CD4-positive, alpha-beta T cell treated with Interleukin-10 for 1 hour (primary cell): ENCODE data around the gene CTCF.

ENCODE experiments used
- DNase-seq: peaks from one replicate; pipeline ENCODE4 v3.0.0-alpha.2; 2020

CTCF gene

DNA sequence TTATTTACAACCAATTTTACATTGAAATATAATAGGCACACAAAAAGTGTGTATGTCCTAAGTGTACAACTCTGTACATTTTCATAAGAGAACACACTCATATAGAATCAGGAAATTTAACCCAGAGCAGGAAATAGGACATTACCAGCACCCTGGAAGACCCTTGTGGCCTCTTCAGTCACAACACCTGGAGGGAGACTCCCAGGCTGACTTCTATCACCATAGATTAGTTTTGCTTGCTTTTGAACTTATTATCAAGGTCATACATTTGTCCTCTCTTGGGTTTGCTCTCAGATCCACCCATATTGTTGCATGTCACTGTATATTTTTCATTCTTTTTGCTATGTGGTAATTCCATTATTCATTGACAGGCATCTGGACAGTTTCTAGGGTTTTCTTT lies 27.9 kb upstream of the CTCF start:
- DNase-seq = no peak

GRCh38 chr16:67535201-67535600 lies 27.1 kb upstream of the CTCF start:
- no peak for DNase-seq

- DNase-seq = peak; percentile 62
Measured at GRCh38 chr16:67537270-67537635, 25.1 kb upstream of the CTCF start.

DNA sequence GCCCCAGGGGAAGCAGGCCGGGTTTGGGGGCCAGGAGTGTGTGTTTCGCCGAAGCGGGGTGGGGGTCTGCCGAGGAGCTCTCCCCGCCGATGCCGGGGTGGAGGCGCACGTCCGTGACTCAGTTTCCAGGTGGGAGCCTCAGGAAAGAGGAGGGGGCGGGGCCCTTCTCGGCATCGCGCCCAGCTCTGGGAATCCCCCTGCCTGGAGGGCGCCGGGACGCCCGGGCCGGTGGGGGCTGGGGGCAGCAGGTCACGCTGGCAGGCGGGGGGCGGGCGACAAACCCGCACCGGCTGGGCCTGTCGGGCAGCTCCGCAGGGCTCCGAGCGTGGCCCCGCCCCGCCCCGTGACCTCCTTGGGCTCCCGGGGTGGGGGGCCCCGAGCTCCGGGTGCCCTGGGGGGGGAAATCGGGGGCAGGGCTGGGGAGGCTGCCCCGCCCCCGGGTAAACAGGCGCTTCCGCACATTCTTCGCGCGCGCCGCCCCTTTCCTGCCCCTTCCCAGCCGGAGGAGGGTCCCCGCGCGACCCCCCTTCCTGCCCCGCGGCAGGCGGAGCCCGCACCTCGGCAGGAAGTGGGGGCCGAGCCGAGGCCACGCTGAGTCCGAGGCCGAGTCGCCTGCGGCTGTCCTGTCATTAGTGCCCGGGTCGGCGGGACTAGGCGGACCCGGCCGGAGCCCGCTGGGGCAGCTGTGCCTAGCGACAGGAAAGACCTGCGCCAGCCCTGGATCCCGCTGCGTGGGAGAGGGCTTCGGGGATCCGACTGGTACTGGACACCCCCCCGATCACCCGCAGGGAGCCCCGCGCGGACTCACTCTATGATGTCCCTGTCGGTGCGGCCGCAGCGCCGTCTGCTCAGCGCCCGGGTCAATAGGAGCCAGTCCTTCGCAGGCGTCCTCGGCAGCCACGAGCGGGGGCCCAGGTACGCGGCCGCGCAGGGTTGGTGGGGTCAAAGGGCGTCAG lies 24.4 kb upstream of the CTCF start:
- DNase-seq = peak; percentile 86

- DNase-seq = no peak
Measured at GRCh38 chr16:67538666-67539101, 23.6 kb upstream of the CTCF start.

- no peak for DNase-seq
Measured at GRCh38 chr16:67539271-67539670, 23.1 kb upstream of the CTCF start.

DNA sequence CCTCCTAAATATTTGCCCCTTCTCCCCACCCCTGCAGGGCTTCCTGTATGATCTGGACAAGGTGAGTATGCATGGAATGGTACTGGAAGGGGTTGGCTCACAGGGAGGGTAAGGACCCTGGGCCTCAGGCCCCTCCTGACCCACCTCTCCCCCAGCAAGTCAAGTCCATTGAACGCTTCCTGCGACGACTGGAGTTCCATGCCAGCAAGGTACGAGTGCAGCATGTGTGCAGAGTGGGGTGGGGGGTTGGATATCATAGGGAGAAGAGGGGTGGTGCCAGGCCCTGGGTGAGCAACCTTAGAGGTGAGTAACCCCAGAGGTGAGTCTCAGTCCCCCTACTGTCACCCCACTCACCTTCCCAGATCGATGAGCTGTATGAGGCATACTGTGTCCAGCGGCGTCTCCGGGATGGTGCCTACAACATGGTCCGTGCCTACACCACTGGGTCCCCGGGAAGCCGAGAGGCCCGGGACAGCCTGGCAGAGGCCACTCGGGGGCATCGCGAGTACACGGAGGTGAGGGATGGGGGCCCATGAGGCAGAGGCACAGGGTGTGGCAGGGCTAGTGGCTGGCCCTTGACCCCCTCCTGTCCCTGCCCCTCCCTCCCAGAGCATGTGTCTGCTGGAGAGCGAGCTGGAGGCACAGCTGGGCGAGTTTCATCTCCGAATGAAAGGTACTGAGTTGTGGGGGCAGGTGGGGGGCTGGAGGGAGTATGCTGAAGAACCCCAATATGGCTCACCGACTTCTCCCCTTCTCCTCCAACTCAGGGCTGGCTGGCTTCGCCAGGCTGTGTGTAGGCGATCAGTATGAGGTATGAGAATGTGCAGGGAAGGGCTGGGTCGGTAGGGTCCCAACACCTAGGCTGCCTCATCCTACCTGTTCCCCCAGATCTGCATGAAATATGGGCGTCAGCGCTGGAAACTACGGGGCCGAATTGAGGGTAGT lies 22.4 kb upstream of the CTCF start:
- DNase-seq = no peak

GRCh38 chr16:67540756-67541155 lies 21.6 kb upstream of the CTCF start:
- no peak for DNase-seq

DNA sequence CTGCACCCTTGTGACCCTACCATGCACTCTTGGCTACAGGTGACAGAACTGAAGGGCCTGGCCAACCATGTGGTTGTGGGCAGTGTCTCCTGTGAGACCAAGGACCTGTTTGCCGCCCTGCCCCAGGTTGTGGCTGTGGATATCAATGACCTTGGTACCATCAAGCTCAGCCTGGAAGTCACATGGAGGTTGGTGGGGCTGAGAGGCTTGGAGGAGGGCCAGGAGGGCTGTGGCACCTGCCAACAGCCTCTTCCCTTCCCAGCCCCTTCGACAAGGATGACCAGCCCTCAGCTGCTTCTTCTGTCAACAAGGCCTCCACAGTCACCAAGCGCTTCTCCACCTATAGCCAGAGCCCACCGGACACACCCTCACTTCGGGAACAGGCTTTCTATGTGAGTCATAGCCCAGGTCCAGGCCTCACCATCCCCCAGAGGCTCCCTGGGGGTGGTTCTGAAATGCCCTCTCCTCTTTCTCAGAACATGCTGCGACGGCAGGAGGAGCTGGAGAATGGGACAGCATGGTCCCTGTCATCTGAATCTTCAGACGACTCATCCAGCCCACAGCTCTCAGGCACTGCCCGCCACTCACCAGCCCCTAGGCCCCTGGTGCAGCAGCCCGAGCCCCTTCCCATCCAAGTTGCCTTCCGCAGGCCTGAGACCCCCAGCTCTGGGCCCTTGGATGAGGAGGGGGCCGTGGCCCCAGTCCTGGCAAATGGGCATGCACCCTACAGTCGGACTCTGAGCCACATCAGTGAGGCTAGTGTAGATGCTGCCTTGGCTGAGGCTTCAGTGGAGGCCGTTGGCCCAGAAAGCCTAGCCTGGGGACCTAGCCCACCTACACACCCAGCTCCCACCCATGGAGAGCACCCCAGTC lies 20.7 kb upstream of the CTCF start:
- DNase-seq = no peak

- DNase-seq = peak; percentile 93
Measured at GRCh38 chr16:67542464-67542863, 19.9 kb upstream of the CTCF start.

DNA sequence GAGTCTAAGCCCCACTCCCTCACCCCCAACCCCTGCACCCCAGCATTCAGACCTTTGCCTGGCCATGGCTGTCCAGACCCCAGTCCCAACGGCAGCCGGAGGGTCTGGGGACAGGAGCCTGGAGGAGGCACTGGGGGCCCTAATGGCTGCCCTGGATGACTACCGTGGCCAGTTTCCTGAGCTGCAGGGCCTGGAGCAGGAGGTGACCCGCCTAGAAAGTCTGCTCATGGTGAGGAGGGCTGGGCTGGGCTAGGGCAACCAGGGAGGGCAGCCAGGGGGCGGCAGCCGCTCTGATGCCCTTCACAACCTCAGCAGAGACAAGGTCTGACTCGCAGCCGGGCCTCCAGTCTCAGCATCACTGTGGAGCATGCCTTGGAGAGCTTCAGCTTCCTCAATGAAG lies 19.3 kb upstream of the CTCF start:
- DNase-seq = no peak

GRCh38 chr16:67543582-67543981 lies 18.7 kb upstream of the CTCF start:
- no peak for DNase-seq

DNA sequence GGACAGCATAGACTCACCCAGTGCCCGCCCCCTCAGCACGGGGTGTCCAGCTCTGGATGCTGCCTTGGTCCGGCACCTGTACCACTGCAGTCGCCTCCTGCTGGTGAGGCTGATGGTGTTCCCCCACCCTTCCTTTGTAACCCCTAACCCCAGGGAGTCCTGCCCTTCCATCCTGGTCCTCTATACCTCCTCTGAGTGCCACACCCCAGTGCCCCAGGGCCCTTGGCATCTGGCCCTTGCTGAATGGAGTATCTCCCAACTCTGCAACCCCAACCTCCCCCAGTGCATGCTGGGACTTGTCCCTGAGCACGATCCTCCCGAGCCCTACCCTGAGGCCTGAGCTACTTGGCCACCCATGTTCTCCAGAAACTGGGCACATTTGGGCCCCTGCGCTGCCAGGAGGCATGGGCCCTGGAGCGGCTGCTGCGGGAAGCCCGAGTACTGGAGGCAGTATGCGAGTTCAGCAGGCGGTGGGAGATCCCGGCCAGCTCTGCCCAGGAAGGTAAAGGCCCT lies 17.9 kb upstream of the CTCF start:
- DNase-seq = no peak

- DNase-seq = no peak
Measured at GRCh38 chr16:67544844-67545664, 17.3 kb upstream of the CTCF start.

GRCh38 chr16:67545665-67546024 lies 16.7 kb upstream of the CTCF start:
- no peak for DNase-seq

GRCh38 chr16:67546091-67546501 lies 16.2 kb upstream of the CTCF start:
- DNase-seq = no peak

GRCh38 chr16:67546761-67547422 lies 15.4 kb upstream of the CTCF start:
- DNase-seq = peak; percentile 75

GRCh38 chr16:67547423-67548264 lies 14.7 kb upstream of the CTCF start:
- peak; percentile 57 for DNase-seq

DNA sequence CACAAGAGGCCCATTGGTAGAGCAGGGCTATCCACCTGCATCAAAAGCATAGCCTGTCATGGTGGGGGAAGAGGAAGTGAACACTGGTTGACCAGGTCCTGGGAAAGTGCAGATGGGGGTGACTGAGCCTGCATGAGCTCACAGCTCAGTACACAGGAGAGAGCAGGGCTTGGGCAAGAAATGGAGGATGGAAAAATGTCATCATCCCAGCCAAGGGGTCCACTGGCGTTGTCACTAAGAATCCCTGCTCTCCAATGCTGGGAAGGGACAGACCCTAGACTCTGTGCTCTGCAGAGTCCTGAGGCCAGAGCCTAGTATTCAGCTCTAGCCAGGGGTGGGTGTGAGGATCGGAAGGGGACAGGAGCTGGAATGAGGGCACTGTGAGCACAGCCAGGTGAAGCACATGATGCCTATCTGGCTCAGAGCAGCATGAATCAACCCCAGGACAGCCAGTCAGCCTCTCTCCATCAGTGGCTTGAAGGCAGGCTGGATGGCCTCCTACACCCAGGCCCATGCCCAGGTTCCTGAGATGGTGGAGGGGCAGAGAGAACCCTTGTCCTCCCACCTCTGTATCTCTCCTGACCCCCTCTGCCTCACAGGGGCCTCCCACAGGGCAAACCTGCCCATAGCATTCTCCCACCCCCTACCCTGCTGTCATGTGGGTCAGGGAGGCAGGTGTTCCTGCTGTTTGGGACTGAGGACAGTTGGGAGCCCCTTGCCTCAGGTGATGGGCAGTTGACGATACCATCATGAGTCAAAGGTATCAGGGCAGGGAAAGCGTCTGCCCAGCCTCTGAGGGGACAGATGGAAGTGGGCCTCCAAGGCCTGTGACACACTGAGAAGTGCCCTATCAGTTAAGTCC lies 13.8 kb upstream of the CTCF start:
- DNase-seq = no peak
